GM18867 (cell line): ENCODE results near the gene AQP4.

Source experiments
- ATAC-seq: cut with Tn5 transposase; IDR thresholded peaks from one replicate; pipeline ENCODE4 v1.9.1; 2021; ENCODE audit warnings: mild to moderate bottlenecking, moderate library complexity; ENCODE audit not compliant: unreplicated experiment

AQP4 gene

GRCh38 chr18:26843760-26844159, 21.7 kb downstream of the AQP4 start:
- ATAC-seq = no peak

GRCh38 chr18:26840965-26841364, 24.5 kb downstream of the AQP4 start:
- no peak for ATAC-seq

GRCh38 chr18:26839609-26840008, 25.9 kb downstream of the AQP4 start:
- no peak for ATAC-seq

- ATAC-seq = no peak
Measured at GRCh38 chr18:26832302-26832701, 33.2 kb downstream of the AQP4 start.

GRCh38 chr18:26827581-26827980, 37.9 kb downstream of the AQP4 start:
- no peak for ATAC-seq

DNA sequence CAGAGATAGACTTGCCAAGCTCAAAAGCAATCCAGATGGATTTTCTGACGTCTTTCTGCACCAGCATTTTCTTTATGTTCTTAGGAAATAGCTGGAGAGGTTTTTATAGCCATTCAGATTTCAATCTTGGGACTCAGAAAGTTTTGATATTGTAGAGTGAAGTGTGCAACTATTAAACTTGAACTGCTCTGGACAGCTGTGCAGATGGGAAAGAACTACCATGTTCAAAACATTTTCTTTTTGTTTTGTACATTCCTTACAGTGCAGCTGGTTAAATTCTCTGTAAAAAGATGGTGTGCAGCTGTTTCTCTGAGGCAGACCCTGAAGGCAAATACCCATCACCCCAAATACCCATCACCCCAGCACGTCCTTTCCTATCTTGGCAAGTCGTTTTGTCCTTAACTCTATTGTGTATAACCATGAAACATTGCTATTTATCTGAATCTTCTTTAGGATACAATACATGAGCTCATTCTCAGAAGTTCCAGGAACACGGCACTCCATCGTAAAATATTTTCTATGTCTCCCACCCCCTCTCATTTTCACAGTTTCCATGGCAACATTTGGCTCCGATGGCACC, 38.8 kb downstream of the AQP4 start:
- no peak for ATAC-seq

GRCh38 chr18:26821181-26821580, 44.3 kb downstream of the AQP4 start:
- no peak for ATAC-seq

GRCh38 chr18:26819046-26819445, 46.5 kb downstream of the AQP4 start:
- no peak for ATAC-seq

DNA sequence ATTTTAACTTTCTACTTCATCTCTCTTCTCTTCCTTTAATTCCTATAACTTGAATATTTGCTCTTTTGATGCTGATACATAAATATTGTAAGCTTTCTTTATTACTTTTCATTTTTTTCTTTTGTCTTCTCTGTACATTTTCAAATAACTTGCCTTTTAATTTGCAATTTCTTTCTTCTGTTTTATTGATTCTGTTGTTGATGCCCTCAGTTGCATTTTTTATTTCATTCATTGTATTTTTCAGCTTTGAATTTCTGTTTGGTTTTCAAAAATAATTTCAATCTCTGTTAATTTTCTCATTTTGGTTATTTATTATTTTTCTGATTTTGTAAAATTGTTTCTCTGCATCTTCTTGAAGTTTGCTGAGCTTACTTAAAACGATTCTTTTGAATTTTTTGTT, 47.0 kb downstream of the AQP4 start:
- no peak for ATAC-seq

DNA sequence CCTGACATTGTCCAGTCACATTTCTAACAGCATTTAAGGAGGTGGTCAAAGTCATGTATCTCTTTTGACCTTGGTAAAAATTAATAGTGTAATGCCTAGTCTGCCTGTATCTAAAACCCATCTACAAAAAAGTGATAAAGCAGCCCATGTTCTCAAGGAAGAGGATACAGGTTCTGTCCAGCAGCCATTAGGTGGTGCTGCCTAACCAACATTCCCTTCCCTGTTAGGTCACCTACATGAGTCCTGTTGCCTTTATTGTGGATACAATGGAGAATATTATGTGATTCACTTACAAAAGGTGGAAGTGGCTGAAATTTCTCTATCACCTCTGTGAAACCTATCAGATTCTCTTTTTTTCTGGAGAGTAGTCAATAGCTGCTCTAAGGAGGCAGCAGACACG, 52.5 kb downstream of the AQP4 start:
- ATAC-seq = peak; percentile 74

GRCh38 chr18:26812462-26812861, 53.0 kb downstream of the AQP4 start:
- ATAC-seq = no peak

GRCh38 chr18:26809346-26809745, 56.2 kb downstream of the AQP4 start:
- ATAC-seq = no peak

DNA sequence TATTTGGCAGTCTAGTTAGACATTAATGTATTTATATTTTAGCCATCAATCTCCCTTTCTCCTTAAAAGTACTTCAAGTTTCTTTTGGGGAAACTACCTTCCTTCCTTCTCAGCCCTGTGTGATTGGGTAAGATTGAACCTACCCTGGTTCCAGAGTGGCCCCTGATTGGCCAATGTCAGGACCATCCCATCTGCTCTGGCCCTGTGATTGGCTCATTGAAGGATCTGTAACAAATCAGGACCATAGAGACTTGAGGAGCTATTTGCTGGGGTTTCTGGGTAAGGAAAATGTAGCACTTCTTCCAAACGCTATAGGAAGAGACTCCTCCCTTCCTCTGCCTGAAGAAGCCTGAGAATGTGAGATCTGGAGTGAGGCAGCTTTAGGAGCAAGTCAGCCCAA, 59.3 kb downstream of the AQP4 start:
- peak; percentile 46 for ATAC-seq

DNA sequence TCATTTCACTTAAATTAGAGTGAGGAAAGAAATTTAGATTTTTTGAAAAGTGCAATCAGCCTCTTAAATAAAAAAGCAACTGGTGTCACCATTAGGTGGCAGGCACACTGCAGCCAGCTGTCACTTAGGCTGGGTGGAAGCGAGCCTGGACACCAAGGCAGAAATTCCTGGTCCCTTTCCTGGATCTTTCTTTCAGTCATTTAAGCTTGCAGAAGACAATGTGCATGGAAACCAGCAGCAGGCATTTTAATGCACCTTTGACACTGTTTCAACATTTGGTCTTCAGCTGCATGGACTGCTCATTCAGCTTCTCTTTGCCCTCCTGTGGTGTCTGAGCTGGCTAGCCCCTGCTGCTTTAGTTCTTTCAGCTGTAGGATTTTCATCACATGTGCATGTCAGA, 61.0 kb downstream of the AQP4 start:
- no peak for ATAC-seq

- ATAC-seq = no peak
Measured at GRCh38 chr18:26803643-26804042, 61.9 kb downstream of the AQP4 start.

DNA sequence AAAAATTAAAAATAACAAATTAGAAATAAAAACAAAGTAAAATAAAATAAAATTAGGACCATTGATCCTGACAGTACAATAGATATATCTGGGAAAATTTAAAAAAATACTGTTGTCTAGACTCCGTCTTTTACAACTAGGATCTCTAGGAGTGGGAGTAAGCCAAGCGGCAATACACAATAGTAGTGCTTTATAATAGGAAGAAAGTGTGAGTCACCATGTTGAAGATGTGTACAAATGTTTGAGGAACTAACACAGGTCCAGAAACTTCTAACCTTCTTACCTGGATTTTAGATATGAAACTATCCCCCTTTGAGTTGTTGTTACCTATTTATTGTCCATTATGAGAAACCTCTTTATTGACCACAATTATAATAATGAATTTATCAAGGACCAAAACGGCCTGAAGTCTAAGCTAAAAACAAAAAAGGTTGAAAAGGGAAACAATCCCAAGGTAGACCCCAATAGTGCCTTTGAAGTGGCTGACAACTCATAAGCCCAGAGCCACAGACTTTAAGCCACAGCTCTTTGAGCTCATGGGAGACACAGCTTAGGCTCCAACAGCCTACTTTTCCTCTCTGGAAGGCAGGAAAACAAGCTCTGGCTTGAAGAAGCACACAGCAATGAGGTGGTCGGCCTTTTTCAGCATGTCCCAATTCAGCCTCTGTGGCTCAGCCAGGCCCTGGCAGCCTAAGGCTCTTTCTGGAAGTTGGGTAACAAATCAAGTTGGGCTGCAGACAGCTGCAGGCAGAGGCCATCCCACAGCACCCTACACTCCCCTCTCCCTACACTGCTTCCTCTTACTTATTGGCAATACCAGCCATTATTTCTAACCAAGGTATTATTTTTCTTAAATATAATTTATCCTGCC, 62.9 kb downstream of the AQP4 start:
- ATAC-seq = no peak
